Tibial artery (tissue), 4 donors: ENCODE results near the gene ELOB.

Source experiments
- DNase-seq, 2 donors: peaks; one replicate each; pipeline ENCODE4 v3.0.0-alpha.2; 2019
- H3K27ac ChIP-seq, 2 donors: fragments of 200-600 bp; sonication (generic) in 1 of 2; 1 replicate in 1 of 2; 2 replicates in 1 of 2; pipeline ENCODE4 v1.5.1; 2018 to 2019; ENCODE audit warnings: mild to moderate bottlenecking in 1 of 2
- H3K27me3 ChIP-seq, 2 donors: fragments of 200-600 bp; sonication (generic) in 1 of 2; one replicate each; pipeline versions ENCODE4 v1.5.1 to v1.6.0; 2016 to 2019
- H3K36me3 ChIP-seq, 3 donors: fragments of 200-600 bp; sonication (generic) in 2 of 3; one replicate each; pipeline ENCODE4 v1.5.1; 2016 to 2019; ENCODE audit warnings: mild to moderate bottlenecking in 2 of 3
- H3K4me1 ChIP-seq, 4 donors: fragments of 200-600 bp; sonication (generic) in 2 of 4; 1 replicate in 3 of 4; 2 replicates in 1 of 4; pipeline ENCODE4 v1.5.1; 2016 to 2019
- H3K4me3 ChIP-seq, 2 donors: fragments of 200-600 bp; sonication (generic) in 1 of 2; 1 replicate in 1 of 2; 2 replicates in 1 of 2; pipeline ENCODE4 v1.5.1; 2018 to 2019; ENCODE audit warnings: mild to moderate bottlenecking in 2 of 2
- H3K9me3 ChIP-seq, 3 donors: fragments of 200-600 bp; sonication (generic) in 1 of 3; one replicate each; pipeline ENCODE4 v1.5.1; 2016 to 2019
- CTCF ChIP-seq, 2 experiments: fragments of 200-600 bp in 1 of 2; fragments of 450-650 bp in 1 of 2; IDR thresholded peaks; one replicate each; pipeline ENCODE4 v1.5.1; 2017 to 2019; ENCODE audit warnings: antibody characterized with exemption in 2 of 2, mild to moderate bottlenecking in 1 of 2, moderate library complexity in 1 of 2
- intact Hi-C: fragments of 100-400 bp; cut with DNase I; formaldehyde crosslinking; loops from one replicate; pipeline ENCODE4 v1.15.0; 2023; ENCODE audit warnings: low total_unique reads

ELOB gene

GRCh38 chr16:2784358-2785100 lies 7.4 kb upstream of the ELOB start:
- Histone ChIP-seq H3K4me3 (peak overlapping the region in 1 of 2 donors; percentile 34), H3K9me3 (no peaks in the 10 kb centered on the region), H3K27me3 (peaks cover 0 to 60% of the 10 kb centered on the region in 2 donors), H3K36me3 (no peaks in the 10 kb centered on the region), H3K27ac (no peak overlapping the region), H3K4me1 (peaks cover 0 to 11% (median 7%) of the 10 kb centered on the region in 4 donors)
- TF ChIP-seq CTCF (IDR thresholded peaks at IDR 0.05) = no peak
- DNase-seq = no peak
- intact Hi-C loops = no loop called here

GRCh38 chr16:2783581-2784357 lies 6.7 kb upstream of the ELOB start:
- peaks cover 0 to 12% (median 10%) of the 10 kb centered on the region in 4 donors for H3K4me1 ChIP-seq
- peaks cover 0 to 52% of the 10 kb centered on the region in 2 donors for H3K27me3 ChIP-seq
- no peak for TF ChIP-seq CTCF (IDR thresholded peaks at IDR 0.05)
- intact Hi-C loops = no loop called here
- DNase-seq = no peak
- no peaks in the 10 kb centered on the region for H3K9me3 ChIP-seq
- H3K36me3 ChIP-seq = no peaks in the 10 kb centered on the region
- no peak overlapping the region for H3K4me3 ChIP-seq
- no peak overlapping the region for H3K27ac ChIP-seq

- intact Hi-C loops = no loop called here
- H3K27me3 ChIP-seq = peaks cover 0 to 44% of the 10 kb centered on the region in 2 donors
Observed at GRCh38 chr16:2782583-2783351, 5.7 kb upstream of the ELOB start.

GRCh38 chr16:2779978-2780898 lies 3.2 kb upstream of the ELOB start:
- Histone ChIP-seq H3K4me1 (peaks cover 0 to 28% (median 24%) of the 10 kb centered on the region in 4 donors), H3K9me3 (no peaks in the 10 kb centered on the region), H3K4me3 (no peak overlapping the region), H3K27me3 (peaks cover 0 to 22% of the 10 kb centered on the region in 2 donors), H3K36me3 (peaks cover 0 to 2% (median 1%) of the 10 kb centered on the region in 3 donors), H3K27ac (no peak overlapping the region)
- peak in 1 of 2 donors; percentile 31 for DNase-seq
- no peak for TF ChIP-seq CTCF (IDR thresholded peaks at IDR 0.05)
- intact Hi-C loops = no loop called here

More at GRCh38 chr16:2782583-2783351, 5.7 kb upstream of the ELOB start:
- TF ChIP-seq CTCF (IDR thresholded peaks at IDR 0.05) = no peak
- no peaks in the 10 kb centered on the region for H3K9me3 ChIP-seq
- DNase-seq = no peak
- H3K4me1 ChIP-seq = peaks cover 0 to 20% (median 16%) of the 10 kb centered on the region in 4 donors
- H3K4me3 ChIP-seq = no peak overlapping the region
- H3K27ac ChIP-seq = no peak overlapping the region
- no peaks in the 10 kb centered on the region for H3K36me3 ChIP-seq
